Skeletal muscle satellite cell (primary cell): ENCODE data around the gene NAALAD2.
"Not testable (repeated sequence)": the region's sequence is repeated elsewhere in the genome, so short reads cannot be mapped to it uniquely, and the experiment has no call there.

Source experiments
- H3K27me3 ChIP-seq: 2 replicates; pipeline ENCODE4 v1.7.0; 2013; ENCODE audit warnings: low read length; ENCODE audit not compliant: control insufficient read depth, insufficient read depth
- H3K36me3 ChIP-seq: 2 replicates; pipeline ENCODE4 v1.7.0; 2013; ENCODE audit warnings: mild to moderate bottlenecking, control low read depth, low read length; ENCODE audit not compliant: insufficient read depth
- H3K4me1 ChIP-seq: 2 replicates; pipeline ENCODE4 v1.7.0; 2013; ENCODE audit warnings: low read length; ENCODE audit not compliant: control insufficient read depth, insufficient read depth
- H3K4me2 ChIP-seq: 2 replicates; pipeline ENCODE4 v1.7.0; 2013; ENCODE audit warnings: mild to moderate bottlenecking, low read length
- H3K4me3 ChIP-seq: 2 replicates; pipeline ENCODE4 v1.7.0; 2013; ENCODE audit warnings: low read length
- H3K9ac ChIP-seq: 2 replicates; pipeline ENCODE4 v1.7.0; 2013; ENCODE audit warnings: mild to moderate bottlenecking, low read depth, low read length, moderate library complexity
- H3K9me3 ChIP-seq: replicated peaks from 2 replicates; pipeline ENCODE4 v1.7.0; 2013; ENCODE audit warnings: mild to moderate bottlenecking, control low read depth, low read length

NAALAD2 gene

DNA sequence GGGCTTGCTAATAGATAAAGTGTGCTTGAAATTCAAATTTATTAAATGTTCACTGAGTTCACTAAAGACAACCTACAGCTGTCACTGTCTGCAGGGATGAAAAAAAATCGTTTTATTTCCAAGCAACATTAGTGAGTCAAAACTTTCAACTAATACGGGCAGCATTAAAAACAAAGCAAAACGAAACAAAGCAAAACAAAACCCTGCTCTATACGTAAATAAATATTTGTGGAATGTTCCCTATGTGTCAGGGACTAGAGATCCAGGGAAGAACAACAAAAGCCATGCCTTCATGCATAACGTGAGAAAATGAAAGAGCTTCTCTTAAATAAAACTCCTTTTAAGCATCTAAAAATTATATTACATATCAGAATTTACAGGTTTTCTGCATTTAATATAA, 553 bp downstream of the NAALAD2 start:
- Histone ChIP-seq H3K9me3 (no peaks in the 10 kb centered on the region), H3K4me3 (peak overlapping the region; percentile 77), H3K4me2 (peak overlapping the region; percentile 98), H3K27me3 (peaks cover 14% of the 10 kb centered on the region), H3K4me1 (peaks cover 3% of the 10 kb centered on the region), H3K36me3 (no peaks in the 10 kb centered on the region), H3K9ac (peak overlapping the region; percentile 48)

GRCh38 chr11:90148900-90149299, 14.4 kb downstream of the NAALAD2 start:
- no peaks in the 10 kb centered on the region for H3K9me3 ChIP-seq
- no peak overlapping the region for H3K4me2 ChIP-seq
- no peaks in the 10 kb centered on the region for H3K36me3 ChIP-seq
- H3K9ac ChIP-seq = no peak overlapping the region
- H3K4me1 ChIP-seq = no peaks in the 10 kb centered on the region
- H3K27me3 ChIP-seq = no peaks in the 10 kb centered on the region
- no peak overlapping the region for H3K4me3 ChIP-seq

- not testable (repeated sequence) for H3K9ac ChIP-seq, H3K27me3 ChIP-seq, H3K9me3 ChIP-seq, H3K36me3 ChIP-seq, H3K4me3 ChIP-seq, H3K4me2 ChIP-seq, H3K4me1 ChIP-seq
These were observed 32.6 kb downstream of the NAALAD2 start for GRCh38 chr11:90166982-90167573.

DNA sequence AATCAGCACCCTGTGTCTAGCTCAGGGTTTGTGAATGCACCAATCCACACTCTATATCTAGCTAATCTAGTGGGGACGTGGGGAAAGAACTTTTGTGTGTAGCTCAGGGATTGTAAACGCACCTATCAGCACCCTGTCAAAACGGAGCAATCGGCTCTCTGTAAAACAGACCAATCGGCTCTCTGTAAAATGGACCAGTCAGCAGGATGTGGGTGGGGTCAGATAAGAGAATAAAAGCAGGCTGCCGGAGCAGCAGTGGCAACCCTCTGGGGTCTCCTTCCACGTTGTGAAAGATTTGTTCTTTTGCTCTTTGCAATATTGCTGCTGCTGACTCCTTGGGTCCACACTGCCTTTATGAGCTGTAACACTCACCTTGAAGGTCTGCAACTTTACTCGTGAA, 33.2 kb downstream of the NAALAD2 start:
- not testable (repeated sequence) for H3K9me3 ChIP-seq, H3K4me1 ChIP-seq, H3K27me3 ChIP-seq, H3K4me3 ChIP-seq, H3K4me2 ChIP-seq, H3K36me3 ChIP-seq, H3K9ac ChIP-seq

DNA sequence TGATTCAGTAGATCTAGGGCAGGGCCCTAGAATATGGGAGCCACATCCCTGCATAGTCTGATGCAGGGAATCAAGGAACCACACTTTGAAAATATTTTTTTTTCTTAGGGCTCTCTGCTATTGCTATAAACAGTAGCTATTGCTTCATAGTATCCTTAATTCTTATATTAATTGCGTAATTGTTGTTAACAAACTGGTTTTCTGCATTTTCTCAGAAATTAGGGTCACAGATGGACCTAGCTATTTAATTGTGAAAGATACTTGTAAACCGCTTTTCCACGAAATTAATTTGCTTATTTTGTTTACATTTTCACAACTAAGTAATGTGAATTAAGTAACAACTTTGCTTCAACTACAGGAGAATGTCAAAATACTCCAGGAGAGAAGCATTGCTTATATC, 34.1 kb downstream of the NAALAD2 start:
- H3K36me3 ChIP-seq = no peaks in the 10 kb centered on the region
- no peaks in the 10 kb centered on the region for H3K27me3 ChIP-seq
- no peak overlapping the region for H3K4me3 ChIP-seq
- H3K9me3 ChIP-seq = no peaks in the 10 kb centered on the region
- no peak overlapping the region for H3K4me2 ChIP-seq
- H3K9ac ChIP-seq = no peak overlapping the region
- no peaks in the 10 kb centered on the region for H3K4me1 ChIP-seq

DNA sequence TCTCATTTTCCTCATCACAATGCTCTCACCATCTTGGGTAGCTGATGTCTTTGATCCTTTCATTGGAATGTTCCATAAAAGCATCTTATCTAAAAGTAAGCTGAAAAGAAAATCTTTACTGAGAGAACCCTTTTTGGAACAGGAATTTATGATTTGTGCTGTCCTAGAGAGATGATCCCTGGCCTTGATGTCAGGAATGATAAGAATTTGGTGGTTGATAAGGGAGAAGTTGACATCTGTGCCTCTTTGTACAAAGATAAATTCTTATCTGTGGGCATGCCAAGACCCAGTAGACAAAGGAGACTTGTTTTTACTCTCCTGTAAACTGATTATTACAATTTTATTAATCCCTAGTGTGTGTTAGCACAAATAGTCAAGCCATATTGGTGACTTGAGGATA, 36.9 kb downstream of the NAALAD2 start:
- Histone ChIP-seq H3K9ac (no peak overlapping the region), H3K9me3 (no peaks in the 10 kb centered on the region), H3K4me1 (no peaks in the 10 kb centered on the region), H3K27me3 (no peaks in the 10 kb centered on the region), H3K36me3 (no peaks in the 10 kb centered on the region), H3K4me2 (no peak overlapping the region), H3K4me3 (no peak overlapping the region)

DNA sequence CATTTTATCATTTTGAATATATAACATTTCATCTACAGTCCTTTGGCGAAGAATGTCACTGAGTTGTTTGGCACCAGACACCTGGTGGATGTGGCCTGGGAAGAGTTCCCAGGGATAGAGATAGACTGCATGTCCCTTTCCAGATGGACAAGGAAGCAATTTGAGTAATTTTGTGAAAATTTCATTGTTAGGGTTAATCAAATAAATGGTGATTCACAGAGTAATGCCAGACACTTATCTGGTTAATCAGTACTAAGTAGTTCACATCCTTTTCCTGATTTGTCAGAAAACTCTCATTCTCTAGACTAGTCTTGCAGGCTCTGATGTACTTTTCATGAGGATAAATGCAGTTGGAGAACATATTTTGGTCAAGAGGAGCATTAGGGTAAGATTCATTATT, 41.6 kb downstream of the NAALAD2 start:
- Histone ChIP-seq H3K9ac (no peak overlapping the region), H3K9me3 (no peaks in the 10 kb centered on the region), H3K4me2 (no peak overlapping the region), H3K4me3 (no peak overlapping the region), H3K27me3 (no peaks in the 10 kb centered on the region), H3K4me1 (no peaks in the 10 kb centered on the region), H3K36me3 (no peaks in the 10 kb centered on the region)

GRCh38 chr11:90178751-90179150, 44.3 kb downstream of the NAALAD2 start:
- Histone ChIP-seq H3K4me3 (no peak overlapping the region), H3K4me1 (no peaks in the 10 kb centered on the region), H3K36me3 (no peaks in the 10 kb centered on the region), H3K9ac (no peak overlapping the region), H3K27me3 (no peaks in the 10 kb centered on the region), H3K9me3 (no peaks in the 10 kb centered on the region), H3K4me2 (no peak overlapping the region)

DNA sequence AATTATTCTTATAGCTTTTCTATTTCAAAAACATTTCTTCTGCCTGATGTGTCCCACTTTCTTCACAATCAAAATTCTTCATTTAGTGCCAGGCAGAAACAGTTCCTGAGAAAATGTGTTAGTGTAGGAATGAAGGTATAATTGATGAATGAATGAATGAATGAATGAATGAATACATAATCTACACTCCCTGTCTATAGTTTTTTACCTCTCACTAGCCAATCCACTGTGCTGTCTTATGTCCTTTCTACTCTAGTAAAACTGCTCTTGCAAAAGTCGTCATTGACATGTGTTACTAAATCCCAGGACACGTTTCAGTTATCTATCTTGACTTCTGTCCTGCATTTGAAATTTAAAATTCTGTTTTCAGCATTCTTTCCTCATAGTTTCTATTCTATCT, 45.5 kb downstream of the NAALAD2 start:
- no peak overlapping the region for H3K4me2 ChIP-seq
- H3K4me1 ChIP-seq = no peaks in the 10 kb centered on the region
- no peaks in the 10 kb centered on the region for H3K36me3 ChIP-seq
- no peaks in the 10 kb centered on the region for H3K27me3 ChIP-seq
- H3K4me3 ChIP-seq = no peak overlapping the region
- no peak overlapping the region for H3K9ac ChIP-seq
- no peaks in the 10 kb centered on the region for H3K9me3 ChIP-seq

DNA sequence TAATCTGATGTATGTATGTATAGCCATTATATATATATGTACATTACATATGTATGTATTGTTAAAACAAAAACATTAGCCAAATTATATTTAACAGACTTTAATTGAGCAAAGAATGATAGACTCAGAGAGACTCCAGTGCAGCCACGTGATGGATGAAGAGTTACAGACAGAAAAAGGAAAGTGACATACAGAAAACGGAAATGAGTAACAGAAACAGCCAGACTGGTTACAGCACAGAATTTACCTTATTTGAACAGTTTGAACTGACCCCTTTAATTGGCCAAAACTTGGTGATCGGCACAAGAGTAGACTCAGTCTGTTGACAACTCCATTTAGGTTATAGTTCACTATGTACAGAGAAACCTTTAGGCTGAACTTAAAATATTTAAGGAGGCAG, 53.4 kb downstream of the NAALAD2 start:
- no peaks in the 10 kb centered on the region for H3K27me3 ChIP-seq
- H3K4me2 ChIP-seq = no peak overlapping the region
- H3K36me3 ChIP-seq = no peaks in the 10 kb centered on the region
- no peaks in the 10 kb centered on the region for H3K4me1 ChIP-seq
- H3K9me3 ChIP-seq = no peaks in the 10 kb centered on the region
- H3K4me3 ChIP-seq = no peak overlapping the region
- no peak overlapping the region for H3K9ac ChIP-seq

- H3K36me3 ChIP-seq = no peaks in the 10 kb centered on the region
- H3K27me3 ChIP-seq = no peaks in the 10 kb centered on the region
- H3K4me3 ChIP-seq = no peak overlapping the region
- no peaks in the 10 kb centered on the region for H3K9me3 ChIP-seq
- H3K9ac ChIP-seq = no peak overlapping the region
- H3K4me1 ChIP-seq = no peaks in the 10 kb centered on the region
- no peak overlapping the region for H3K4me2 ChIP-seq
These were observed 54.5 kb downstream of the NAALAD2 start for GRCh38 chr11:90189011-90189410.

DNA sequence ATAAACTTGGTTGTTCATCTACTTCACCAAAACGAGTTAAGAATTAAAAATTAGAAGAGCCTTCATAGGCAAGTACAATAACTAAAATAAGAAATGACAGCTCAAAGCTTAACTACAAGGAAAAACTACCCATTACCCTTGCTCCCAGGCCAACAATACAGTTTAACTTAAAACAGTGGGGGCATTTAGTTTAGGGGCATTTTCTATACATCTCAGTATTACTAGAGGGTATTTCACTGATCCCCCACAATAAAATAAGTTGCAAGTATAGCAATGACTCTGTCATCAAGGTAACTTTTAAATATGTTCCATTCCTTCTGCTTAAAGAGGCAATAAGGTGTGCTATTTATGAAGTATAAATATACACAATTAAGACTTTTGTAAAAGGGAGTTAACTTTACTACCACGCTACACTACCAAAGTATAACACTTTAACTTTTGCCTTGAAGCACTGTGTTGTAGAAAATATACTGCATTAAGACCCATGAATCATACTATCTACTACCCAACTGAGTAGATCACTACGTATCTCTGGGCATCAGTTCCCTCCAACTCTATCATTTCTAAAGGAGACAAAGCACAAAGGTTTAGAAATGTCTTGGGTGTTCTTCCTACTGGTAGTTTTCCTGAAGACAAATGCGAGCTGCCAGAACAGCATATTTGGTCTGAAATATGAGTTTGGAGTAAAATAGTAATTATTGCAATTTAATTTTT, 58.6 kb downstream of the NAALAD2 start:
- Histone ChIP-seq H3K4me1 (no peaks in the 10 kb centered on the region), H3K4me3 (no peak overlapping the region), H3K9me3 (no peaks in the 10 kb centered on the region), H3K4me2 (no peak overlapping the region), H3K9ac (no peak overlapping the region), H3K36me3 (peaks cover 7% of the 10 kb centered on the region), H3K27me3 (no peaks in the 10 kb centered on the region)
